CD4-positive, alpha-beta memory T cell (primary cell): Measurements from ENCODE around the gene CRYBA4. TPM values are rescaled to one million over a fixed set of nuclear protein-coding genes. Genes with fewer than 3 reads are reported as not detected.
A peak's percentile ranks its signal among the peaks of the same experiment; 100 is the strongest.

ENCODE experiments used
- CTCF ChIA-PET: fragments of 350-600 bp; sonication (Branson Sonifier 250); formaldehyde crosslinking; loops from one replicate; lab custom pipeline; 2021; ENCODE audit warnings: inconsistent platforms; ENCODE audit not compliant: partially characterized antibody; lab: Charles Lee
- POLR2A ChIA-PET: fragments of 350-600 bp; sonication (Branson Sonifier 250); formaldehyde crosslinking; loops from one replicate; lab custom pipeline; 2021; ENCODE audit not compliant: partially characterized antibody; lab: Charles Lee
- DNase-seq, 5 donors: peaks; one replicate each; pipeline versions ENCODE4 v3.0.0 to v3.0.0-alpha.2; 2020 to 2022; ENCODE audit warnings: mixed read lengths in 1 of 5
- H3K27ac ChIP-seq: one replicate; pipeline ENCODE4 v1.7.0; 2013; ENCODE audit warnings: low read depth, low read length
- H3K27me3 ChIP-seq: 2 replicates; pipeline ENCODE4 v1.7.0; 2013; ENCODE audit warnings: mild to moderate bottlenecking, low read length, moderate library complexity; ENCODE audit not compliant: insufficient read depth
- H3K36me3 ChIP-seq: 2 replicates; pipeline ENCODE4 v1.7.0; 2013; ENCODE audit warnings: mild to moderate bottlenecking, low read length, moderate library complexity; ENCODE audit not compliant: insufficient read depth
- H3K4me1 ChIP-seq: 2 replicates; pipeline ENCODE4 v1.7.0; 2013; ENCODE audit warnings: mild to moderate bottlenecking, low read length, moderate library complexity; ENCODE audit not compliant: insufficient read depth
- H3K4me3 ChIP-seq, 2 donors: one replicate each; pipeline ENCODE4 v1.7.0; 2013; ENCODE audit warnings: low read length in 2 of 2, mild to moderate bottlenecking in 1 of 2
- H3K9me3 ChIP-seq, 2 donors: one replicate each; pipeline ENCODE4 v1.7.0; 2013; ENCODE audit warnings: low read length in 2 of 2, control low read depth in 1 of 2; ENCODE audit not compliant: control insufficient read depth in 1 of 2
- H3K27ac Mint-ChIP-seq, 7 donors: one replicate each; pipeline ENCODE4 v1.8.0; 2020 to 2021; ENCODE audit warnings: mixed read lengths in 7 of 7, mild to moderate bottlenecking in 6 of 7, inconsistent platforms in 3 of 7, moderate library complexity in 3 of 7
- H3K27me3 Mint-ChIP-seq, 2 donors: one replicate each; pipeline ENCODE4 v1.8.0; 2020 to 2021; ENCODE audit warnings: mixed read lengths in 2 of 2
- H3K36me3 Mint-ChIP-seq, 2 donors: one replicate each; pipeline ENCODE4 v1.8.0; 2020 to 2021; ENCODE audit warnings: mixed read lengths in 2 of 2, inconsistent platforms in 1 of 2, mild to moderate bottlenecking in 1 of 2
- H3K4me1 Mint-ChIP-seq, 4 donors: one replicate each; pipeline ENCODE4 v1.8.0; 2020 to 2021; ENCODE audit warnings: mixed read lengths in 4 of 4, mild to moderate bottlenecking in 1 of 4
- H3K4me3 Mint-ChIP-seq, 8 donors: one replicate each; pipeline ENCODE4 v1.8.0; 2020 to 2021; ENCODE audit warnings: mixed read lengths in 8 of 8, mild to moderate bottlenecking in 7 of 8, moderate library complexity in 6 of 8, inconsistent platforms in 3 of 8
- H3K9me3 Mint-ChIP-seq, 8 donors: one replicate each; pipeline ENCODE4 v1.8.0; 2020 to 2021; ENCODE audit warnings: mixed read lengths in 8 of 8, mild to moderate bottlenecking in 5 of 8, inconsistent platforms in 3 of 8, moderate library complexity in 1 of 8
- intact Hi-C: fragments of 100-400 bp; cut with micrococcal nuclease; formaldehyde crosslinking; loops from one replicate; pipeline ENCODE4 v1.15.1; 2023
- polyA plus RNA-seq, 2 donors: library from polyadenylated mRNA; unstranded; fragments of 300-500 nt; fragmentation: Illumina TruSeq; gene quantifications; one replicate each; pipeline ENCODE4 v1.2.3, GENCODE V29; 2021
- total RNA-seq, 2 experiments: library from RNA; stranded (reverse); gene quantifications; one replicate each; pipeline ENCODE4 v1.2.3, GENCODE V29; 2021

The CRYBA4 gene
- total and polyA plus RNA-seq, 4 experiments from 2014 or later = not detected

GRCh38 chr22:26669060-26669481, 47.3 kb downstream of the CRYBA4 start:
- H3K27me3 Mint-ChIP-seq = no peaks in the 10 kb centered on the region
- peaks cover 48 to 81% (median 60%) of the 10 kb centered on the region in 4 donors for H3K4me1 Mint-ChIP-seq
- H3K27ac Mint-ChIP-seq = peak overlapping the region; percentile 51 to 85 (median 72)
- Histone ChIP-seq H3K27me3 (no peaks in the 10 kb centered on the region), H3K9me3 (no peaks in the 10 kb centered on the region), H3K27ac (no peak overlapping the region), H3K4me3 (no peak overlapping the region), H3K36me3 (no peaks in the 10 kb centered on the region), H3K4me1 (peaks cover 64% of the 10 kb centered on the region)
- peaks cover 6 to 9% of the 10 kb centered on the region in 2 donors for H3K36me3 Mint-ChIP-seq
- peaks cover 0 to 2% (median 0%) of the 10 kb centered on the region in 8 donors for H3K9me3 Mint-ChIP-seq
- CTCF ChIA-PET = interaction anchor here (1.0 to 2.0 kb wide), 3 partner anchors 9 to 166 kb away, joined by 3 to 7 read pairs (median 3); no protein-coding TSS in a partner anchor
- intact Hi-C loops = no loop called here
- H3K4me3 Mint-ChIP-seq = peak overlapping the region in 1 of 8 donors; percentile 21
- DNase-seq = no peak
- POLR2A ChIA-PET = no interaction called here

DNA sequence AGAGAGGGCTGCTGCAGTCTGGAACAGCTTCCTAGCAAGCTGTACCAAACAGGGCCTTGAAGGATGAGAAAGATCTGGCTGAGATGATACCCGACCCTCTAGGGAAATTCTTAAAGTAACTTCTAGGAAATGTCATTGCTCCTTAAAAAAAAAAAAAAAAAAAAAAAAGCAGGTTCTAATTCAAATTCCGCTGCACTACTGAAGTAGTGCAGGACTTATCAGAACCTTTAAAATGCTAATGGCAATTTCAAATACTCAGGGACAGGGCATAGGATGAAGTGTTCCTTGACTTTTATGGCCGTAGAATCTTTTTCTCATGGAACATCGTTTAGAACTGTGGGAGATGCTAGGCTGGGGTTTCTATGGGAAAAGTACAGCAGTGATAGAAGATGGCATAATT, 48.7 kb downstream of the CRYBA4 start:
- Histone ChIP-seq H3K4me3 (no peak overlapping the region), H3K27me3 (no peaks in the 10 kb centered on the region), H3K36me3 (no peaks in the 10 kb centered on the region), H3K9me3 (no peaks in the 10 kb centered on the region), H3K4me1 (peaks cover 65% of the 10 kb centered on the region), H3K27ac (peak overlapping the region; percentile 94)
- Mint-ChIP-seq H3K4me3 (peak overlapping the region in 7 of 8 donors; percentile 76 to 99 (median 97)), H3K9me3 (peaks cover 0 to 2% (median 0%) of the 10 kb centered on the region in 8 donors), H3K27me3 (no peaks in the 10 kb centered on the region), H3K36me3 (peaks cover 8 to 15% of the 10 kb centered on the region in 2 donors), H3K27ac (peak overlapping the region; percentile 95 to 99 (median 98)), H3K4me1 (peaks cover 52 to 81% (median 63%) of the 10 kb centered on the region in 4 donors)
- CTCF ChIA-PET = interaction anchor here (1.0 to 1.4 kb wide), 2 partner anchors 77 to 168 kb away, joined by 3 to 4 read pairs; no protein-coding TSS in a partner anchor
- intact Hi-C loops = loop anchor here (10.0 kb wide), 1 partner anchor 1606 kb away; no protein-coding TSS in a partner anchor
- no peak for DNase-seq
- POLR2A ChIA-PET = interaction anchor here (0.9 to 5.4 kb wide), 6 partner anchors 11 to 187 kb away, joined by 3 to 95 read pairs (median 16); partner anchors contain the start of genes HPS4, MIAT, SRRD and TFIP11

DNA sequence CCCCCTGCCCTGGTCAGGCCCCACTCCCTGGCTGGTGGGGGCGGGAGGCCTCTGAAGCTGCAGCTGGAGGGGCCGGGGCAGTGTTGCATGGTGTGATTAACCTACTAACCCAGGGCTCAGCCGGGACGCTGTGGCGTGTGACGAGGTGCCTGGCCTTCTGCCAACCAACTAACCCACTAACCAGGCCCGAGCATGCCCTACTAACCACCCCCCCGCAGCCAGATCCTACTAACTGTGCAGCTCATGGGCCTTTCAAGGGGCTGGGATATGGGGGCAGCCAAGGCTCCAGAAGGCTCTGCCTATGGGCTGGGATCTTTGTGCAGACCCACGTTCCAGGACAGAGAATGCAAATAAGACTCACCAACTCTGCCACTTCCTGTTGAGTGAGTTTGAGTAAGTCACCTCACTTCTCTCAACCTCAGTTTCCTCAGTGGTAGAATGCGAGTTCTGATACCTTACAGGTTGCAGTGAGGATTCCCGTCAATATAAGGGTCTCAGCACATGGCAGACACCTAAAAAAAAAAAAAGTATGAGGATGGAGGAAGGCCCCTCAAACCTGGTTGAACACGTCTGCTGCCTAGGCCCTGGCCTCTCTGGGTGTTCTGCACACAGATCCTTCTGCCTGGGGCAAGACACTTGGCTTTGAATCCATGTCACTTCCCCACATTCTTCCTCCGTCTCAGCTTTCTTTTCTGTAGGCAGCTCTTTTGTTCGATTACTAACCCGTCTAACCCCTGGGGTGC, 49.7 kb downstream of the CRYBA4 start:
- Histone ChIP-seq H3K36me3 (no peaks in the 10 kb centered on the region), H3K4me1 (peaks cover 70% of the 10 kb centered on the region), H3K27me3 (no peaks in the 10 kb centered on the region), H3K27ac (peak overlapping the region; percentile 94), H3K9me3 (no peaks in the 10 kb centered on the region), H3K4me3 (peak overlapping the region; percentile 15 to 79)
- Mint-ChIP-seq H3K9me3 (peaks cover 0 to 2% (median 0%) of the 10 kb centered on the region in 8 donors), H3K4me3 (peak overlapping the region; percentile 85 to 99 (median 98)), H3K27ac (peak overlapping the region; percentile 95 to 99 (median 98)), H3K4me1 (peaks cover 56 to 88% (median 67%) of the 10 kb centered on the region in 4 donors), H3K27me3 (no peaks in the 10 kb centered on the region), H3K36me3 (peaks cover 16 to 21% of the 10 kb centered on the region in 2 donors)
- intact Hi-C loops = loop anchor here (1.0 to 10.0 kb wide), 8 partner anchors 12 to 1607 kb away; partner anchors contain the start of genes ASPHD2, HPS4, PITPNB and SRRD
- POLR2A ChIA-PET = interaction anchor here (0.6 to 5.4 kb wide), 15 partner anchors 12 to 1247 kb away, joined by 3 to 95 read pairs (median 4); partner anchors contain the start of genes ASPHD2, HPS4, MIAT and PITPNB
- peak; percentile 74 to 87 (median 78) for DNase-seq
- CTCF ChIA-PET = interaction anchor here (1.0 to 3.4 kb wide), 3 partner anchors 78 to 169 kb away, joined by 3 to 18 read pairs (median 4); no protein-coding TSS in a partner anchor

- no peaks in the 10 kb centered on the region for H3K36me3 ChIP-seq
- intact Hi-C loops = loop anchor here (1.0 to 10.0 kb wide), 7 partner anchors 82 to 1607 kb away; partner anchors contain the start of genes ASPHD2, HPS4, PITPNB and SRRD
- Mint-ChIP-seq H3K9me3 (peaks cover 0 to 2% (median 0%) of the 10 kb centered on the region in 8 donors), H3K27ac (peak overlapping the region; percentile 95 to 99 (median 98)), H3K4me3 (peak overlapping the region; percentile 85 to 99 (median 98)), H3K4me1 (peaks cover 56 to 91% (median 69%) of the 10 kb centered on the region in 4 donors), H3K27me3 (no peaks in the 10 kb centered on the region), H3K36me3 (peaks cover 16 to 21% of the 10 kb centered on the region in 2 donors)
- no peaks in the 10 kb centered on the region for H3K27me3 ChIP-seq
- ChIA-PET CTCF (interaction anchor here (0.5 to 3.4 kb wide), 2 partner anchors 169 to 859 kb away, joined by 3 to 18 read pairs; no protein-coding TSS in a partner anchor), POLR2A (interaction anchor here (0.6 to 5.4 kb wide), 17 partner anchors 8 to 1247 kb away, joined by 3 to 95 read pairs (median 5); partner anchors contain the start of genes ASPHD2, HPS4, MIAT and PITPNB)
- no peaks in the 10 kb centered on the region for H3K9me3 ChIP-seq
- DNase-seq = peak in 2 of 5 donors; percentile 23 to 42
- peak overlapping the region; percentile 94 for H3K27ac ChIP-seq
- H3K4me3 ChIP-seq = peak overlapping the region; percentile 15 to 79
- peaks cover 73% of the 10 kb centered on the region for H3K4me1 ChIP-seq
These were observed 50.3 kb downstream of the CRYBA4 start for GRCh38 chr22:26672060-26672471.

GRCh38 chr22:26672590-26673468, 51.1 kb downstream of the CRYBA4 start:
- Histone ChIP-seq H3K36me3 (peaks cover 4% of the 10 kb centered on the region), H3K27ac (peak overlapping the region; percentile 94), H3K4me3 (peak overlapping the region; percentile 79), H3K27me3 (no peaks in the 10 kb centered on the region), H3K4me1 (peaks cover 81% of the 10 kb centered on the region), H3K9me3 (no peaks in the 10 kb centered on the region)
- ChIA-PET POLR2A (interaction anchor here (0.5 to 5.4 kb wide), 23 partner anchors 9 to 1247 kb away, joined by 3 to 95 read pairs (median 4); partner anchors contain the start of genes ASPHD2, HPS4, MIAT and PITPNB), CTCF (interaction anchor here (0.5 to 3.4 kb wide), 6 partner anchors 11 to 858 kb away, joined by 3 to 18 read pairs (median 3); no protein-coding TSS in a partner anchor)
- intact Hi-C loops = loop anchor here (1.0 to 10.0 kb wide), 7 partner anchors 83 to 1608 kb away; partner anchors contain the start of genes ASPHD2, HPS4, PITPNB and SRRD
- peaks cover 0 to 2% (median 0%) of the 10 kb centered on the region in 8 donors for H3K9me3 Mint-ChIP-seq
- peak; percentile 91 to 94 (median 92) for DNase-seq
- peaks cover 61 to 92% (median 75%) of the 10 kb centered on the region in 4 donors for H3K4me1 Mint-ChIP-seq
- H3K4me3 Mint-ChIP-seq = peak overlapping the region; percentile 85 to 99 (median 98)
- peaks cover 11 to 21% of the 10 kb centered on the region in 2 donors for H3K36me3 Mint-ChIP-seq
- H3K27me3 Mint-ChIP-seq = no peaks in the 10 kb centered on the region
- H3K27ac Mint-ChIP-seq = peak overlapping the region; percentile 95 to 99 (median 98)

DNA sequence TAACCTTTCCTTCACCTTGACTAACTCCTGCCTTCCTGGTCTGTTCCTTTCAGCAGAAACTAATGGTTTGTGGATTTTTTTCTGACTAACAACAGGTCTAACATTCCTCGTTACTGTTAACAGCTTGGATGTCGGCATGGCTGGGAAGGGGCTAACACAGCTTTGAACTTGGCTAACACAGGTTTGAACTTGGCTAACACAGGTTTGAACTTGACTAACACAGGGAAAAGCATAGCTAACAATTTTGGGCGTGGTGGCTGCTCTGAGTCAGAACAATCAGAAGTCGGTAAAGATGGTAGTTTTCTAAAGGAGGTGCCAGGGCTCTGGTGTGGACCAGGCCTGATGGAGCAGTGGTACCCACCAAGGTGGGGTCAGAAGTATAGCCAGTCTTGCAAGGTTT, 51.7 kb downstream of the CRYBA4 start:
- H3K4me1 Mint-ChIP-seq = peaks cover 66 to 96% (median 80%) of the 10 kb centered on the region in 4 donors
- peak overlapping the region; percentile 85 to 99 (median 98) for H3K4me3 Mint-ChIP-seq
- H3K9me3 ChIP-seq = no peaks in the 10 kb centered on the region
- peak in 2 of 5 donors; percentile 12 to 73 for DNase-seq
- peaks cover 0 to 2% (median 0%) of the 10 kb centered on the region in 8 donors for H3K9me3 Mint-ChIP-seq
- H3K36me3 Mint-ChIP-seq = peaks cover 11 to 24% of the 10 kb centered on the region in 2 donors
- intact Hi-C loops = loop anchor here (2.0 to 10.0 kb wide), 2 partner anchors 275 to 1609 kb away; no protein-coding TSS in a partner anchor
- H3K27me3 ChIP-seq = no peaks in the 10 kb centered on the region
- peak overlapping the region; percentile 95 to 99 (median 98) for H3K27ac Mint-ChIP-seq
- H3K27me3 Mint-ChIP-seq = no peaks in the 10 kb centered on the region
- peak overlapping the region; percentile 79 for H3K4me3 ChIP-seq
- peaks cover 88% of the 10 kb centered on the region for H3K4me1 ChIP-seq
- H3K27ac ChIP-seq = peak overlapping the region; percentile 94
- POLR2A ChIA-PET = interaction anchor here (0.9 to 5.4 kb wide), 21 partner anchors 8 to 1246 kb away, joined by 3 to 95 read pairs (median 5); partner anchors contain the start of genes ASPHD2, HPS4, MIAT and PITPNB
- H3K36me3 ChIP-seq = peaks cover 4% of the 10 kb centered on the region
- CTCF ChIA-PET = interaction anchor here (0.9 to 3.4 kb wide), 8 partner anchors 8 to 243 kb away, joined by 3 to 18 read pairs (median 4); no protein-coding TSS in a partner anchor
